ENCODE measurements around the gene MTRF1. TPM values are rescaled to one million over a fixed set of nuclear protein-coding genes. Genes with fewer than 3 reads are reported as not detected.
A peak's percentile ranks its signal among the peaks of the same experiment; 100 is the strongest.

Gene MTRF1
- total RNA-seq, 2 donors from 2014 or later = 11.9 to 14.0 TPM

GRCh38 chr13:41231786-41232185, 31.6 kb downstream of the MTRF1 start:
- intact Hi-C loops (cut with DNase I) = no loop called here
- Histone ChIP-seq H3K36me3 (replicated peaks in 1 of 2; ENCODE audit: insufficient read depth in 1 of 2, low read depth in 2 of 2) (peaks cover 0 to under 1% of the 10 kb centered on the region in 2 donors), H3K4me1 (peaks cover 50% of the 10 kb centered on the region), H3K27me3 (no peaks in the 10 kb centered on the region), H3K9me3 (no peaks in the 10 kb centered on the region), H3K4me3 (no peak overlapping the region), H3K27ac (peak overlapping the region; percentile 63 to 92 (median 87))
- TF ChIP-seq CTCF (IDR thresholded peaks at IDR 0.05) (no peak), POLR2A (IDR thresholded peaks at IDR 0.05) (no peak)
- DNase-seq (peak; percentile 97 to 99 (median 98)), ATAC-seq (peak; percentile 94)
- 33 to 46% methylated on average over 3 of the region's 3 CpGs for WGBS, 2 donors

- H3K4me1 ChIP-seq = peaks cover 44% of the 10 kb centered on the region
- peak; percentile 58 for ATAC-seq
- H3K4me3 ChIP-seq = no peak overlapping the region
Observed at GRCh38 chr13:41231025-41231677, 32.2 kb downstream of the MTRF1 start.

GRCh38 chr13:41229356-41229755, 34.0 kb downstream of the MTRF1 start:
- no peak overlapping the region for H3K4me3 ChIP-seq
- no peak for DNase-seq
- intact Hi-C loops (cut with DNase I) = no loop called here
- H3K27ac ChIP-seq = no peak overlapping the region
- ATAC-seq = no peak
- no peaks in the 10 kb centered on the region for H3K27me3 ChIP-seq
- TF ChIP-seq POLR2A (IDR thresholded peaks at IDR 0.05) (no peak), CTCF (IDR thresholded peaks at IDR 0.05) (no peak)
- peaks cover 0 to 2% of the 10 kb centered on the region in 2 donors for H3K36me3 ChIP-seq (replicated peaks in 1 of 2; ENCODE audit: insufficient read depth in 1 of 2, low read depth in 2 of 2)
- H3K9me3 ChIP-seq = no peaks in the 10 kb centered on the region
- peaks cover 32% of the 10 kb centered on the region for H3K4me1 ChIP-seq

More at GRCh38 chr13:41231025-41231677, 32.2 kb downstream of the MTRF1 start:
- intact Hi-C loops (cut with DNase I) = no loop called here
- Histone ChIP-seq H3K9me3 (no peaks in the 10 kb centered on the region), H3K27ac (peak overlapping the region; percentile 63 to 92 (median 87)), H3K36me3 (replicated peaks in 1 of 2; ENCODE audit: insufficient read depth in 1 of 2, low read depth in 2 of 2) (peaks cover 0 to 2% of the 10 kb centered on the region in 2 donors), H3K27me3 (no peaks in the 10 kb centered on the region)
- peak in 4 of 7 experiments; percentile 34 to 57 (median 44) for TF ChIP-seq CTCF (IDR thresholded peaks at IDR 0.05)
- TF ChIP-seq POLR2A (IDR thresholded peaks at IDR 0.05) = no peak
- 61 to 70% methylated on average over 2 of the region's 2 CpGs for WGBS, 2 donors
- peak; percentile 39 to 58 (median 44) for DNase-seq

GRCh38 chr13:41224113-41225110, 39.0 kb downstream of the MTRF1 start:
- no peak for ATAC-seq
- Histone ChIP-seq H3K36me3 (replicated peaks in 1 of 2; ENCODE audit: insufficient read depth in 1 of 2, low read depth in 2 of 2) (peaks cover 0 to 2% of the 10 kb centered on the region in 2 donors), H3K27me3 (no peaks in the 10 kb centered on the region), H3K4me1 (peaks cover 4% of the 10 kb centered on the region), H3K4me3 (no peak overlapping the region), H3K27ac (no peak overlapping the region), H3K9me3 (no peaks in the 10 kb centered on the region)
- DNase-seq = no peak
- intact Hi-C loops (cut with DNase I) = no loop called here
- TF ChIP-seq CTCF (IDR thresholded peaks at IDR 0.05) = no peak
- no peak for TF ChIP-seq POLR2A (IDR thresholded peaks at IDR 0.05)
- 79 to 92% methylated on average over 7 of the region's 7 CpGs for WGBS, 2 donors

Measured in body of pancreas (tissue), 4 donors.